GM21515 (cell line): ENCODE results near the gene SOWAHB.
A peak's percentile ranks its signal among the peaks of the same experiment; 100 is the strongest.

Experiments
- ATAC-seq: cut with Tn5 transposase; IDR thresholded peaks from one replicate; pipeline ENCODE4 v1.9.1; 2021; ENCODE audit not compliant: unreplicated experiment

SOWAHB gene

DNA sequence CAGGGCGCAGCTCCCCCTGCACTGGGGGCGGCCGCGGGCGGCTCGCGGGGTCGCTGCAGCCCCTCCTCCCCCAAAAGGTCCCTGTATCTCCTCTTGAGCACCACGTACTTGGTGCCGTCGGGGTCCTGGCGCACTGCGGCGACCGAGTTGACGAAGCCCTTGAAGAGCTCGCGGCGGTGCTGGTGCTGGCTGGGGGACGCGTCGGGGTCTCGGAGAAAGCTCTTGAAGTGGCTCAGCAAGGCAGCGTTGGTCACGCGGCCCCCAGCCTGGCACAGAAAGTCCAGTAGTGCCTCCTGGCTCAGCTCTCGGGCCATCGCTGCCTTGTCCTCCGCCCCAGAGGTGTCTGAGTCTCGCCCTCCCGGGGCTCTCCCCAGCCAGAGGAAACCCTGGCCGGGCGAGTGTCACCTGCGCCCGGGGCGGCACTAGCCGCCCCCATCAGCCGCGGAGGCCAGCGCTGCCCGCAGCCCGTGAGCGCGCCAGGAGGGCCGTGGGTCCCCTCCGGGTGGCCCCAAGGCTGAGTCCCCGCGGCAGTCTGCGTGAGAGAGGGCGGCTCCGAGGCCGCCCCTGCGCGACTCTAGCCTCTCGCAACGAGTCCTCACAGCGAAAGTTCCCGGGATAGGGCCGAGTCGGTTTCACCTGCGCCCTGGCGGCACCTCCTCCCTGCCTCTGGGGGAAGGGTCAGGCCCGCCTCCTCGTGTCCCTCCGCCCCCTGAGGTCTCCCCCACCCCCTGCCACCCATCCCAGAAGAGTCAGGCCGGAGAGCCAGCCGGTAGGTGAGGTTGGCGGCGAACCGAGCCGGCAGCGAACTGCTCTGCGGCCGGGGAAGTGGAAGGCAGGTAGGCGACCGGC is at the start of gene SOWAHB:
SOWAHB (minus strand) TSS at position 609 of the 849 bp plus-strand sequence; CDS start at position 314, 295 bp downstream.
- ATAC-seq = peak; percentile 47

GRCh38 chr4:76947369-76947768 is 49.4 kb upstream of the SOWAHB start:
- ATAC-seq = no peak

DNA sequence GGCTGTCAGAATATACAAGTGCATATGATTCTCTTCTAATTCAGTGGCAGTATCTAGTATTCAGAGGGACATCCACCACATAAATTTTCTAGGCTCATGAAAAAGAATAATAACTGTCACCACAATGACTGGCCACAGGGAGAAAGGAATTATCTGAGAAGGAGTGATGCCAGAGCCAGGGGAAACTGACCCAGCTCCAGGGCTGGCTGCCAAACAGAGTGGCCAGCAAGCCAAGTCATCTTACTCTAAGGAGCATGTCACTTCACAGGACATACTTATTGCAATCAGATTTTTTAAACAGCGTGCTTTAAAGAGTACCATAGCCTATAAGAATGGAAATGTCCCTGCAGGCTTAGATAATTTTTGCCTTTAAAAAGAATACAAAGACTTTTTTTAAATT is 45.8 kb upstream of the SOWAHB start:
- ATAC-seq = no peak

DNA sequence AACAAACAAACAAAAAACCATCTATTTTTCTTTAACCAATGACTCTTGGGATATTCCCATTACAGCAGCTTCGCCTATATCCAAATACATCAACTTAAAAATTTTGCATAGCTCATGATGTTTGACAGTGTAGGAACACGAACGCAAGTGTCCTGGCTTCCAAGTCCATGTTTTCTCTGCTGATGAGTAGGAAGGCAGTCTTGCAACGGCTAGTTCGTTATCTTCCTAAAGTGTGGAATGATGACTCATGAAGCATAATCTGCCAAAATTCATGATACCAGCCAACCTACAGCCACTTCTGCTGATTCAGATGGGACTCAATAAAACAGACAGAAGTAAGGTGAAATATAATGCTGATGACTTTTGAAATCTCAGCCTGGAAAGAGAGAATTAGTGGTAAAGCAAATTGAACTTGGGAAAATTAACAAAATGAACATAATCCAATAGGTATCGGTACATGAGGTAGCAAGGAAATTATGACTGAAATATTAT is 45.2 kb upstream of the SOWAHB start:
- no peak for ATAC-seq

- no peak for ATAC-seq
Measured at GRCh38 chr4:76939184-76939583, 41.2 kb upstream of the SOWAHB start.

DNA sequence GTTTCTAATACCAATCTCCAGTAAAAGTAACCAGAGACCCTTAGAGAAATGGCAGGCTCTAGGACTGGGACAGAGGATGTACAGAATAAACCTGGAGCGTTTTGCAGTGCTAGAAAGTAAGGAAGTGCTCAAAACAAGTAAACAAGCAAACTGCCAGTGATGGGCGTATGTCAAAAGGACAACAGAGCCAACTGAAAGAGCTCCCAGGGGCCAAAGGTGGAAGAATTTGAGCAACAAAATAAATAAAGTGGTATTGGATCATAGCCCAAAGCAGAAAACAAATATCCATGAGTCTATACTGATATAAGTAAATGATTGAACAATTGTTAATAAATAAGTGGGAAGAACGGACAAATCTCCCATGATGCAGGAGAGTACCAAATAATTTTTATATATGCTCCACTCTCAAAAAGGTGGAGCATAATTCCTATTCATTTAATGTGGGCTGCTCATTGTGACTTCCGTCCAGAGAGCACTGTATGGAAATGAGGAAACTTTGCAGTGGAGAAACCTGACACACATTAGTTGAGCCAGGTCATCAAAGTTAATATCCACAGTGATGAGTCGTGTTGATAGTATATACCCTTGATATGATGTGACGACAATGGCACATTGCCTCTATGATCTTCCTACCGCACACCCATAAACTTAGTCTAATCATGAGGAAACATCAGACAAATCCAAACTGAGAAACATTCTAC is 33.8 kb upstream of the SOWAHB start:
- ATAC-seq = no peak

DNA sequence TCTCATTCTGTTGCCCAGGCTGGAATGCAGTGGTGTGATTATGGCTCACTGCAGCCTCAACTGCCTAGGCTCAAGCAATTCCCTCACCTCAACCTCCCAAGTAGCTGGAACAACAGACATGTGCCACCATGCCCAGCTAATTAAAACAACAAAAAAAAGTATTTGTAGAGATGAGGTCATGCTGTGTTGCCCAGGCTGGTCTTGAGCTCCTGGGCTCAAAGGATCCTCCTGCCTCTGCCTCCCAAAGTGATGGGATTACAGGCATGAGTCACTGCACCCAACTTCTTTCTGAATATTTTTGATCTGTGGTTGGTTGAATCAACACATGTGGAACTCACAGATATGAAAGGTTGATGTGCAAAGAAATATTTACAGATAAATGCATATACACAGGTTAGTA is 33.1 kb upstream of the SOWAHB start:
- ATAC-seq = no peak

DNA sequence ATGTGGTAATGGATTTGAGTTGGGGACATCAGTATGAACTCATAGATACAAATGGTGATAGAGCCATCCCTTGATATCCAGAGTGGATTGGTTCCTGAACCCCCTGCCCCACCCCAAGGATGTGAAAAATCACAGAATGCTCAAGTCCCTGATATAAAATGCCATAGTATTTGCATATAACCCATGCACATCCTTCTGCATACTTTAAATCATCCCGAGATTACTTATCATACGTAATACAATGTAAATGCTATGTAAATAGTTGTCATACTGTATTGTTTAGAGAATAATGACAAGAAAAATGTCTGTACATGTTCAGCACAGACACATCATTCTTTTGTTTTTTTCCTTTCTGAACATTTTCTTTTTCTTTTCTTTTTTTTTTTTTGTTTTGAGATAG is 32.7 kb upstream of the SOWAHB start:
- ATAC-seq = no peak

DNA sequence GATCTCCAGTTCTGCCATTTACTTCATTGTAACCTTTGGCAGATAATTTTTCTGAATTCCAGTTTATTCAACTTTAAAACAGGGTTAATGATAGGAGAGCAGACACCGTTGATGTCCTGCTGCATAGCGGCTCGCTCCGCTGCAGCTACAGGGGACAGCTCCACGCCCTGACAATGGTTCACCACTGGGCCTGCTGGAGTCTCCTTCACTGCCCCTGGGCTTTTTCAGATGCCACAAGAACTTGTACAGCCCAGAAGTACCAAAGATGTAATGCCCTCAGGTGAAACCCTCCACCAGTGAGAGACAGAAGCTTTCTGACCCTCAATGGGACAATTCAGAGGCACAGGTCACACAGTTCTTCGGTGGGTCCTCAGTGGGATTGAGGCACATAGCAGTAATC is 28.9 kb upstream of the SOWAHB start:
- ATAC-seq = no peak

GRCh38 chr4:76923619-76924357 is 25.8 kb upstream of the SOWAHB start:
- no peak for ATAC-seq

DNA sequence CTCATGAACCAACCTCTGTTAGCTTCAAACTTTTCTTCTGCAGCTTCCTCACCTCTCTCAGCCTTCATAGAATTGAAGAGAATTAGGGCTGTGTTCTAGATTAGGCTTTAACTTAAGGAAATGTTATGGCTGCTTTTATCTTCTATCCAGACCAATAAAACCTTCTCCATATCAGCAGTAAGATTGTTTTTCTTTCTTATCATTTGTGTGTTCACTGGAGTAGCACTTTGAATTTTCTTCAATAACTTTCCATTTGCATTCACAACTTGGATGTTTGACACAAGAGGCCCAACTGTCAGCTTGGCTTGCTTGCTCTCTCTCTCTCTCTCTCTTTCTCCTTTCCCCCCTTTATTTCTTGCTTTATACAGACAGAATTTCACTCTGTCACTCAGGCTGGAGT is 22.8 kb upstream of the SOWAHB start:
- no peak for ATAC-seq

- no peak for ATAC-seq
Measured at GRCh38 chr4:76909711-76910110, 11.8 kb upstream of the SOWAHB start.

DNA sequence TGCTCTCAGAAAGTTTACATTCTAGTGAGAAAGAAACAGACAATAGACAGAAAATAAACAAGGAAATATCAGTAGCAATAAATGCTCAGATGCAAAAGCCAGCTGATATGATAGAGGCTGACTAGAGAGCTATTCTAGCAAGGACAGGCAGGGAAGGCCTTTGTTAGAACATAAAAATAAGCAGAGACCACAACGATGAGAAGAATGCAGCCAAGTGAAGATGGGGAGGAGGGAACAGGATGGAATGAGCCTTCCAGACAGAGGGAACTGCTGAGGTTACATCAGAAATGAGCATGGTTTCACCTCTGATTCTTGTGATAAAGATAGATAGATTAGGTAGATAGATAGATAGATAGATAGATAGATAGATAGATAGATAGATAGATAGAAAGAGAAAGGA is 7.6 kb upstream of the SOWAHB start:
- ATAC-seq = no peak

DNA sequence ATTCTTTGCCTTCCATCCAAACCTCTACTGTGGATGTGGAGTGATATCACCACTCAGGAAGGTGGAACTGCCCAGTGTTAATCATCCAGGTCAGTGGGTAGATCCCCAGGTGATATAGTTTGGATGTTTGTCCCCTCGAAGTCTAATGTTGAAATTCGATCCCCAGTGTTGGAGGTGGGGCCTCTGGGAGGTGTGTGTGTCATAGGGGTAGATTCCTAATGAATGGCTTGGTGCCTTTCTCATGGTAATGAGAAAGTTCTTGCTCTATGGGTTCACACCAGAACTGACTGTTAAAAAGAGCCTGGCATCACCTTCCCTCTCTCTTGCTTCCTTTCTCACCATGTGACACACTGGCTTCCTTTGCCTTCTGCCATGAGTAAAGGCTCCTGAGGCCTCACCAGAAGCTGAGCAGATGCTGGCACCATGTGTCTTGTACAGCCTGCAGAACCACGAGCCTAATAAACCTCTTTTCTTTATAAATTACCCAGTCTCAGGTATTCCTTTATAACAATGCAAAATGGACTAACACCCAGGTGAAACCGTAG is 6.8 kb upstream of the SOWAHB start:
- no peak for ATAC-seq

DNA sequence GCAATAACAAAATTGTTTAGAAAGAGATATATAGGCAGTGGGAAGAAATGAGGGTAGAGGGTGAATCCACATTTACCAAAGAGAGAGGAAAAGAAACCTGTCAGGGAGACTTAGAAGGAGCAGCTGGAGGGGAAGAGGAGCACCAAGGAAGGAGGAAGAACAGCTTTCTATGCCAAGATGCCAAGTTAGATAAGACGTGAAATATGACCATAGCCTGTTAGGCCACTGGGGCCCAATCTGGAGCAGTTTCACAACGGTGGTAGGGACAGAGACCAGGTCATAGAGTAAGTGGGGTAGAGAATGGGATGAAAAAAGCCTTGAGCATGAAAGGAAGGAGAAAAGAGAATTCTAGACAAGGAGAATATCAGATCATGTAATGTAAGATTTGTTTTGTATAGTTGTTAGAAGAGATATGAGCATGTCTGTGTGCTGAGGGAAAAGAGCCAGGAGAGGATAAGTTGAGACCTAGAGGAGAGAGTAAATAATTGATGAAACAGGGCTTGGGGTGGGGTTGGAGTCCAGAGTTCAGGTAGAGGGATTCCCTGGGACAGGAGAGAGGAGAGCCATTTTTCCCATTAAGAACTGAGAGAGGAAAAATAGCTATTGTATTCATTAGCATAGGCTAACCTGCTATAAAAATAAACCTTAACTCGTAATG is 4.4 kb upstream of the SOWAHB start:
- no peak for ATAC-seq

- no peak for ATAC-seq
Measured at GRCh38 chr4:76898949-76899645, 1.2 kb upstream of the SOWAHB start.

GRCh38 chr4:76898385-76898692 is 395 bp upstream of the SOWAHB start:
- no peak for ATAC-seq

- ATAC-seq = peak; percentile 33
Measured at GRCh38 chr4:76896614-76897535, 1.1 kb downstream of the SOWAHB start.

GRCh38 chr4:76896048-76896447 is 1.9 kb downstream of the SOWAHB start:
- no peak for ATAC-seq
